Cardiac fibroblast (primary cell): ENCODE data around the gene LINC01488.

Experiments
- DNase-seq, 2 donors: peaks; one replicate each; pipeline versions ENCODE4 v3.0.0 to v3.0.0-alpha.2; 2010; ENCODE audit warnings: low read depth in 2 of 2
- H3K4me3 ChIP-seq, 2 donors: replicated peaks in 1 of 2; 1 replicate in 1 of 2; 2 replicates in 1 of 2; pipeline ENCODE4 v1.5.1; 2011; ENCODE audit warnings: low read depth in 2 of 2, low read length in 2 of 2, mild to moderate bottlenecking in 2 of 2, moderate library complexity in 1 of 2
- TF ChIP-seq, protein P1 (sequence below): IDR thresholded peaks from one replicate; pipeline ENCODE4 v1.5.1; 2011; ENCODE audit warnings: low read depth, mild to moderate bottlenecking, low read length, inconsistent platforms

The LINC01488 gene

DNA sequence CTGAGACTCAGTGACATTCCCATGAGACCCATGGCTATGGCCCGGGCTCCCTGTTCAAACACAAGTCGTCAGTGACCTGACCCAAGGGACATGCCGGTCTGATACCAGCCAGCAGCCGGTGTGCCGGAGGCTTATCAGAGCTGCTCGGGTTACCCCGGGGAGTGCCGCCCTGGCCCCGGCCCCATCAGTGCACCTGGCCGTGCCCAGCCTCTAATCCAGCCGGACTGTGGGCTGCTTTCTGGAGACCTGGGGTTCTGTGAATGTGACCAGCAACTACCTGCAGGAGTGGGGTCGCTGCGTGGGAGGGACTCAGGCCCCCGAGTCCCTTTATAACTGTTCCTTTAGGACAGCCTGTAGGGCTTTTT is 52.7 kb downstream of the LINC01488 start:
- TF ChIP-seq, protein P1, sequence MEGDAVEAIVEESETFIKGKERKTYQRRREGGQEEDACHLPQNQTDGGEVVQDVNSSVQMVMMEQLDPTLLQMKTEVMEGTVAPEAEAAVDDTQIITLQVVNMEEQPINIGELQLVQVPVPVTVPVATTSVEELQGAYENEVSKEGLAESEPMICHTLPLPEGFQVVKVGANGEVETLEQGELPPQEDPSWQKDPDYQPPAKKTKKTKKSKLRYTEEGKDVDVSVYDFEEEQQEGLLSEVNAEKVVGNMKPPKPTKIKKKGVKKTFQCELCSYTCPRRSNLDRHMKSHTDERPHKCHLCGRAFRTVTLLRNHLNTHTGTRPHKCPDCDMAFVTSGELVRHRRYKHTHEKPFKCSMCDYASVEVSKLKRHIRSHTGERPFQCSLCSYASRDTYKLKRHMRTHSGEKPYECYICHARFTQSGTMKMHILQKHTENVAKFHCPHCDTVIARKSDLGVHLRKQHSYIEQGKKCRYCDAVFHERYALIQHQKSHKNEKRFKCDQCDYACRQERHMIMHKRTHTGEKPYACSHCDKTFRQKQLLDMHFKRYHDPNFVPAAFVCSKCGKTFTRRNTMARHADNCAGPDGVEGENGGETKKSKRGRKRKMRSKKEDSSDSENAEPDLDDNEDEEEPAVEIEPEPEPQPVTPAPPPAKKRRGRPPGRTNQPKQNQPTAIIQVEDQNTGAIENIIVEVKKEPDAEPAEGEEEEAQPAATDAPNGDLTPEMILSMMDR = no peak
- no peak for DNase-seq
- no peak overlapping the region for H3K4me3 ChIP-seq

DNA sequence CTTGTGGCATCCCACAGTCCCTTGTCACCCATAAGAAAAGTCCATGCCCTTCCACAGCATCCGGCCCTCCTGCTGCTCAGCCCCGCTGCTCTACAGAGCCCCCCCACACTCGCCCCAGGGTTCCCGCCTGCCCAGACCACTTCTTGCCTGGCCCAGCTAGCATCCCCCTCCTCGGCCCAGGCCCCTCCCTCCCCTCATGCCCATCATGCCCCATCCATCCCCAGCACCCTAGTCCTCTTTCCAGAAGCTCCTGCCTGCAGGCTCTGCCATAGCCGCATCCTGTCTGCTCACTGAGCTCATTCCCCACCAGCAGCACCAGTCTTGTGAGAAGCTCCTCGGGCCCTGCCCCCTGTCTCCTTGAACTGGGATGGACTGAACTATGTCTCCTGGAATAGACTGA is 54.4 kb downstream of the LINC01488 start:
- TF ChIP-seq, protein P1 = no peak
- no peak for DNase-seq
- H3K4me3 ChIP-seq = no peak overlapping the region

DNA sequence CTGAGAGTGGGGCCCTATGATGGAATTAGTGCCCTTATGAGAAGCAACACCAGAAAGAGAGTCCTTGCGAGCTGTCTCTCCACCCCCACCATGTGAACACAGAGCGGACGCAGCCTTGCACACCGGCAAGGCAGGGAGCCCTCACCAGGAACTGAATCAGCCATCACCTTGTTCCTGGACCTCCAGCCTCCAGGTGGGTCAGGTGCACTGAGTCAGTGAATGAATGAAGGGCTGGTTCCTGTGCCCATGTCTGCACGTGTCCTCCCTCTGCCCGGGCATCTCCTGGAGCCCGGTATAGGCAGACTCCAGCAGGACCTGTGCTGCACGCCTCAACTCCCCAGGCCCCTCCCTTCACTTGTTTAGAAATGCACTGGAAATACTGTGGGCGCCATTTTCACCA is 54.9 kb downstream of the LINC01488 start:
- TF ChIP-seq, protein P1 = no peak
- no peak overlapping the region for H3K4me3 ChIP-seq
- DNase-seq = no peak

DNA sequence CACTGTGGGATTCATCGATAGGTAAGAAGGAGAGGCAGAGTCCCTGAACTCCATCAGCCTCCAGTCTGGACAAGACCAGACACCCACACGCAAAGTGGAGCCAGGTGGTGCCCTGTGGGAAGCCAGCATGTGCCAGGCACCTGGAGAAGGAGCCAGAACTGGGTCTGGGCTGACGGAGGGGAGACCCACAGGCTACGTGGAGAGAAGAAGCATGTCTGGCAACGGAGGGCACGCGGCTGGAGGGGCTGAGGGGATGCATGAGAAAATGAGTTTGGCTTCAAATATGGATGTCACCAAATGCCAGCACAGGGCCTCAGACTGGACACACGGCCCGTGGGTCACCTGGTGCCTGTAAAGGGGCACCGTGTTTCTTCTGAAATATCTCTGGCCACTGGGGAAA is 55.7 kb downstream of the LINC01488 start:
- DNase-seq = no peak
- TF ChIP-seq, protein P1 = no peak
- H3K4me3 ChIP-seq = no peak overlapping the region

DNA sequence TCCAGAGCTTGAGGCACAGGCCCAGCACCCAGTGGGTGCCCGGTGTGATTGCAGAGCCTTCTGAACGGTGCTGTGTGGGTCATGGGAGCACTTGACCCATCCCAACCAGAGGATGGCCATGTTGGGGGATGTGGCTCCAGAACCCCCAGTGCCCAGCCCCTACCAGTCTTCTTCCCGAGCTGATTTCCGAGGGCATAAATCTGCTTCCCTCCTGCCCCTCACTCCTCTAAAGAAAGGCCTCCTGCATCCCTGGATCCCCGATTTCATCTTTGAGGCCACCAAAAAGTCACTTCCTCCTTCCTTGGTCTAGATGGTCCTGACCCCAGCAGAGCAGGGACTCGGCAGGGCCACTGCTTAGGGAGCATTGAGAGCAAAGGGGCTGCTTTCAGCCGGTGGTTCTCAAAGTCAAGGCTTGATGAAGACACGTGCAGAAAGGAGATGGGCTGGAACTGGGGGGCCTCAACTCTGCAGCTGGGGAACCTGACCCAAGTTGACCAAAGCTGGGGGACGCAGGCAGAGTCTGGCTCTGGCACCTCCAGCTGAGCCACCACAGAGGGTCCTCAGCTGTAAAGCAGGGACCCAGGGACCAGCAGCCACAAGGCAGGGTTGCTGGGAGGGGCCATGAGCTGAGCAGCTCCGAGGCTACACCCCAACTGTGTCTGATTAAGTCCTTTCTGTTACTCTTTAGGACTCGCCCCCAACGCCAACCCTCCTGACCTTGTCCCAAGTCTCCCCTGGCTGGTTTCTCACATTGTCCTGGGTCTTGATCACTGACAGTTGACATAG is 56.6 kb downstream of the LINC01488 start:
- no peak overlapping the region for H3K4me3 ChIP-seq
- TF ChIP-seq, protein P1 = no peak
- no peak for DNase-seq

DNA sequence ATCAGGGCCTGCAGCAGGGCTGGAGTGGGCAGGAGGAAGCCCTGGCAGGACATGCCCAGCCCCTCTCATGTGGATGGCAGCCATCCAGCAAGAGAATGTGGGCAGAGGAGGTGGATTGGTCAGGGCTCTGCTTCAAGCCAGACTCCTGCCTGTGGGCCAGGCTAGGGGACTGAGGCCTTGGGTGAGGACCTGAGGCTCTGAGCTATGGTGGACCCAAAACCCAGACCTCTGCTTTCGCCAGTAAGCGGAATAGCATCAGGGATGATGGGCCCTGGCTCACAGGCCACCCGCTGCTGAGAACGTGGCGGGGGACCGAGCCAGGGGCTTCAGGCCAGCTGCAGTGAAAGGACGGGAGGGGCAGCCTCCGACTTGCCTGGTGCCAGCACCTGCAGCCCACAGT is 57.4 kb downstream of the LINC01488 start:
- no peak overlapping the region for H3K4me3 ChIP-seq
- DNase-seq = no peak

More for the DNA sequence above, 57.4 kb downstream of the LINC01488 start:
- TF ChIP-seq, protein P1 = no peak
